A172 (cell line): ENCODE results near the gene UGT1A3. TPM values are rescaled to one million over a fixed set of nuclear protein-coding genes. Genes with fewer than 3 reads are reported as not detected.

Experiments used
- DNase-seq: peaks from one replicate; pipeline ENCODE4 v3.0.0-alpha.2; 2015; ENCODE audit warnings: low spot score
- total RNA-seq: library from RNA; depleted of rRNA; stranded (reverse); fragments of >200 nt; shearing (Covaris generic); gene quantifications from 2 replicates; pipeline ENCODE4 v1.2.3, GENCODE V29; 2014

Gene UGT1A3
- total RNA-seq, 1 experiment from 2014 or later, result not detected

- DNase-seq, result no peak
These were observed 66.9 kb downstream of the UGT1A3 start for GRCh38 chr2:233795735-233796171.

DNA sequence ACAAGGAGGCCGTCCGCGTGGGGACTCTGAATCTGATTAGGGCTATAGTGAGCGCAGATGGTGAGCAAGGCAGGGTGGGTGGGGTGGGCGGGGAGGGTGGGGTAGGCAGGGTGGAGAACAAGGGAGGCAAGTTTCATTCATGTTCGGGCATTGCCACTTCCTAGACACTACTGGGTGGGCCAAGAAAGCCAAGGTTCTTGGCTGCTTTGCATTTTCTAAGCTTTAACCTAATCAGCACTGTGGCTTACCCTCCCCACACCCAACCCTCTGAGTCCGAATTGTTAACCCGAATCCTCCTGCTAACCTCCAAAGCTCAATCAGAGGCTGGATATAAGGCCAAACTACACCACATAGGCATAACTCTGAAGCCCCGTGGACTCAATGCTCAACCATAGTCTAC lies 67.4 kb downstream of the UGT1A3 start:
- no peak for DNase-seq

DNA sequence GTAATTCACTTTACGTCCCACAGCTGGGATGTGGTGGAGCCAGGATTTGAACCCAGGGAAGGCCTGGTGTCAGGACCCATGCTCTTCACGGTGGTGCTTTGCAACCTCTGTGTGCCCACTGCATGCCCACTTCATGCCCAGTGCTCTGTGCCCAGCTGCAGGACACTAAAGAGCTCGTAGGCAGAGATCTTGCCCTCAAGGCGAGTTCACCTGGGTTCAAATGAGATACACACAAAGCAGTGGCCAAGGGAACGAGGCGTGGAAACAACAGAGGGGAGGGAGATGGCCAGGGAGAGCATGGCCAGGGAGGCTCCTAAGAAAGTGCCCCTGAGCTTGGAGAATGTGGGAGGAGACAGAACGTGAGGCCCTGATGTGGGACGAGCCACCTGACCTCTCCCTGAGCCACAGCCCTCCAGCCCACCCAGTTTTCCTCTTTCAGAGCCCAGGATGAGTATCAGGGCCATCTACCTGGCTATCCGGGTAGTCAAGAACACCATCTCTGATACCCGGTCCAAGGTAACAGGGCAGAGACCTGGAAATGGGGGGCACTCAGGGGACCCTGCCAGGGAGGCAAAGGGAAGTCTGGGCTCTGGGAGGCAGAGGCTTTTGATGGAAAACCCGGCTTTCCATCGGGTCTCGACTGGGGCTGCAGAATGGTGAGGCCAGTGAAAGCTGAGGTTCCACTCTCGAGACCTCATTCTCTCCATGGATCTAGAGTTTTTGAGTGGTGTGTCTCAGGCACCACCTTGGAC lies 69.7 kb downstream of the UGT1A3 start:
- DNase-seq, result no peak

GRCh38 chr2:233799087-233799665 lies 70.3 kb downstream of the UGT1A3 start:
- DNase-seq, result no peak

GRCh38 chr2:233799716-233800115 lies 70.9 kb downstream of the UGT1A3 start:
- DNase-seq, result no peak

DNA sequence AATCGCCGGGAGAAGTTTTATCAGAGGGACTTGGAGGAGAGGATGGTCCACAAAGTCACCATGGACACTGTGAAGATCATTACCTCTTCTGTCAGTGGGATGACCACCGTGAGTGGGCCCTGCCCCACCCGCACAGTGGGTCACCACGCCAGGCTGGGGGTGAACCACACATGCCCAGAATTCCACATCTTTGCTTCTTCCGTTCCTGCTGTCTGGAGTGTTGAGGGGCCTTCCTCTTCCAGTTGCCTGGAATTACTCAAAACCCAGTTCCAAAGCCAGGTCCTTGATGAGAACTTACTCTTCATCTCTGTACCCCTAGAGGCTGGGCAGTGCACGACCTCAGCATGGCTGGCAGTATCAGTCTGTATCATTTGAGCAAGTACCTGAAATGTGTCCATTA lies 71.4 kb downstream of the UGT1A3 start:
- DNase-seq, result no peak

GRCh38 chr2:233801357-233802131 lies 72.7 kb downstream of the UGT1A3 start:
- DNase-seq, result peak; percentile 85

- no peak for DNase-seq
These were observed 73.4 kb downstream of the UGT1A3 start for GRCh38 chr2:233802132-233802815.

DNA sequence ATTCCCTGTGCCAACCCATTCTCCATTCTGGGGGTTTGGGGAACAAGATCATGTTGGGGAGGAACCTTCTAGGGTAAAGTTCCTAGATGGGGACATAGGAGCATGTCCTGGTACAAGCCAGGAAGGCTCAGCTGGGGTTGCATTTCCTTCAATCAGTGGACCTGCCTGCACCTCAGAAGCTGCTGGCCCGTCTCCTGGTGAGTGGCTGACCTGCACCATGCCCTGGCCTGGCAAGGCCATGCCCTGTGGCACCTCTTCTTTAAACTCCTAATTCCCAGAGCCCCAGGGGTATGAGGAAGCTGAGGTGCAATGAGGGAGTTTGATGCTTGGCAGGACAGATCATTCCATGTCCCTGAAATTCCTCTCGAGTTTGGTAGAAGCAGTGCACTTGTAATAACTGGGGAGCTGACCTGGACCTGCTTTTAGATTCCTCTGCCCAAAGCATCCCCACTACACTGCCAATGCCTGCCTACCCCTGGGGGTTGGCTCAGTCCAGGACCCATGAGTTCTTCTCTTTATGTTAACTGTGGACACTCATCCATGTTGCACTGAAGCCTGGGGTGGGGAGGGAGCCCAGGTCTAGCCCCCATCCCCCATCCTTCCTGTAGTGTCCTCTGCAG lies 74.6 kb downstream of the UGT1A3 start:
- DNase-seq, result no peak

DNA sequence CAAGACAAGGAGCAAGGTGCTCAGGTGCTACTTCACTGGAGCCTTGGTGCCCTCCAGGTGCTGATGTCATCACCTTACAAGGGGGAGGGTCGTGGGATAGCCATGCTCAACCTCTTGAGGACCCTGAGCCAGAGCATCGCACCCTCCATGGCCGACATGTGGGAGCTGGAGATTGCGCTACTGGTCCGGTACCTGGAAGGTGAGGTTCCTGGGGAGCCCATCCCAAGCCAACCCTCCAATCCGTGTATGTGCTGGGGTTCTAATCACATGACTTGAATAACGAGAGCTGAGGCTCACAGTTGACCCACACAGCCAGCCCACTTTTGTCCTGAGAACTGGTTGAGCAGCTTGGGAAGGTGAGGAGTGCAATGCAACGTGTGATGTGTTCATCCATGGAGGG lies 75.2 kb downstream of the UGT1A3 start:
- DNase-seq, result no peak

DNA sequence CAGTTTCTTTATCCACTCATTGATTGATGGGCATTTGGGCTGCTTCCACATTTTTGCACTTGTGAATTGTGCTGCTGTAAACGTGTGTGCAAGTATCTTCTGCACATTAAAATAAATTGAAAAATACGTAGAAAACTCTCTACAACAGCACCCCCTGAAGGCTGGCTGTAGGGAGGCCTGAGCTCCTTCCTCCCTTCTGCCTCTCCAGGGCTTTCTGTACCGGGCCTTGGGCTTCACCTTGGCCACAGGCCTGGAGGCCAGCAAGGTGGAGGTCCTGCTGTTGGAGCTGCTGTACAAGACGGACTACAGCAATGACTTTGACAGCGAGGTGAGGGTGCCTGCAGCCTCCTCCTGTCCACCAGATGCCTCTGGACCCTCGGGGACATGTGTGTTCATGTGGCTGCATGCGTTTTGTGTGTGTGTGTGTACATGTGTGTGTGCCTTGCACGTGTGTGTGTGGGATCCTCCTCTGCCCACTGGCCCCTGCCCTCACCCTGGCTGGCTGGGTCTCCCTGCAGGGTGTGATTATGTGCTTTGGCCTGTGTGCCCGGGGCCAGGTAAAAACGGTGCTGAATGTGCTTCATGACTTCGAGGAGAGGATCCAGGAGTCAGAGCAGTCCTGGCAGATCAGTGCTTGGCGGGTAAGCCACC lies 78.5 kb downstream of the UGT1A3 start:
- no peak for DNase-seq

GRCh38 chr2:233807966-233808935 lies 79.4 kb downstream of the UGT1A3 start:
- DNase-seq, result no peak

- no peak for DNase-seq
These were observed 81.5 kb downstream of the UGT1A3 start for GRCh38 chr2:233810385-233810784.

DNA sequence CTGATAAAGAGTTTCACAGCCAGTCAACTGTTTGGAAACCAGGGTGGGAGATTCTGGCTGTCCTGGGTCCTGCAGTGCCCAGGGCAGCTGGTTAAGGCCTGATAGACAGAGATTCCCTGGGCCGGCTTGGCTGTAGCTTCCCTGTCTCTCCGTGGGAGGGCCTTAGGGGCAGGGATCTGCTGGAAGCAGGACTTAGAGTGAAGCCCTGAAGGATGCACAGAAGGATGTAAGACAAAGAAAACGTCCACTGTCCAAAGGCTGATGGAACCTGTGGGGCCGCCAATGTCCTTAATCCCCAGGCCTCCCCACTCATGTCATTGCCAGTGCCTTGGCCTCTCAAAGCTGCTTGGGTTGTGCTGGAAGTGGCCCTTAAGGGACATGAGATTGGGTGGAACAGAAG lies 82.2 kb downstream of the UGT1A3 start:
- no peak for DNase-seq

GRCh38 chr2:233811732-233812131 lies 82.9 kb downstream of the UGT1A3 start:
- DNase-seq, result no peak

GRCh38 chr2:233813236-233814055 lies 84.6 kb downstream of the UGT1A3 start:
- DNase-seq, result no peak

DNA sequence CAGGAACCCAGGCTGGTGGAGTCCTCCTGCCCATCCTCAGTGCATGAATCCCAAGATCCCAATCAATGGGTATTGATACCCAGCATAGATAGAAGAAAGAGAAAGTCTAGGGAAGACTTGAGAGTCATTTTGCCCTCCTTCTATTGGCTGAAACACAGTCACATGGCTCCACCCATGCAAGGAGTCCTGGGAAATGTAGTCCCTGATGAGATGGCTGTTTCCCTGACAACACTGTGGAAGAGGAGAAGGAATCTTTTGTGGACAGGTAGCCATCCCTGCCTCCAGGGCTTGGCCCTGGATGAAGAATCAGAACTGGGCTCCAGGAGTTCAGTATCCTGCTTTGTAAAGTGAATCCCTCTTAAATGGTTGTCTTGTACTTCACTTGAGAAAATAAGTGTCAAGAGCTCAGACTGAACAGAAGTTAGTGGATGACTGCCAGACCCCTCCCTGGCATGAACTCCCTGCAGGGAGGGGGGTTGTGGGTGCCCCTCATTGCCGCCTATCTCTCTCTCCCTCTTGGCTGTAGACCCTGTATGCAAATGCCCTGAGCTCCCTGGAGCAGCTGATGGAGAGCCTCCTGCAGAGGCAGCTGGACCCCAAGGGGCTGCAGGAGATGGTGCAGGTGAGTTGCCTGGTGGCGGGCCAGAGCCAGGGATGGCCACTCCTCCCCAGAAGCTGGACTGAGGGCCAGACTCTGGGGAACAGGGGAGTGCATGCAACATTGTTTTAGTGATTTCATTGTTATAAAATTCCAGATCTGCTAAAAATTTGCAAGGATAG lies 85.4 kb downstream of the UGT1A3 start:
- DNase-seq, result no peak

- peak; percentile 23 for DNase-seq
These were observed 87.0 kb downstream of the UGT1A3 start for GRCh38 chr2:233815861-233816260.
